ENCODE data around the gene PEPD. TPM values are rescaled to one million over a fixed set of nuclear protein-coding genes. Genes with fewer than 3 reads are reported as not detected.
"Not testable (repeated sequence)": the region's sequence is repeated elsewhere in the genome, so short reads cannot be mapped to it uniquely, and the experiment has no call there.

Gene PEPD
- 10 to 100 TPM; 74.0 to 89.9 TPM for total RNA-seq

- DNase-seq (ENCODE audit: low spot score) = peak; percentile 85
- intact Hi-C loops (cut with DNase I) = no loop called here
- H3K27ac ChIP-seq = no peak within 1 kb of the TSS
- no peaks in the 10 kb centered on the region for H3K4me1 ChIP-seq (replicated peaks)
- H3K4me3 ChIP-seq = peak within 1 kb of the TSS; percentile 56 to 75
- TF ChIP-seq CTCF (IDR thresholded peaks at IDR 0.05) (no peak), POLR2A (IDR thresholded peaks at IDR 0.05) (peak; percentile 43), POLR2AphosphoS5 (IDR thresholded peaks at IDR 0.05) (peak; percentile 85)
- no peaks in the 10 kb centered on the region for H3K27me3 ChIP-seq (replicated peaks; ENCODE audit: insufficient read depth)
- no peaks in the 10 kb centered on the region for H3K36me3 ChIP-seq
- 6% methylated on average over 56 of the region's 69 CpGs for WGBS
- no peaks in the 10 kb centered on the region for H3K9me3 ChIP-seq
These were observed at the start of gene PEPD for GRCh38 chr19:33521480-33522370. Gene PEPD (minus strand): TSS chr19:33521791. CDS start chr19:33521760, 31 bp downstream.

GRCh38 chr19:33569821-33570220 is 48.2 kb upstream of the PEPD start:
- intact Hi-C loops (cut with DNase I) = no loop called here
- Histone ChIP-seq H3K27ac (no peak overlapping the region), H3K4me3 (no peak overlapping the region), H3K9me3 (no peaks in the 10 kb centered on the region), H3K4me1 (replicated peaks) (no peaks in the 10 kb centered on the region), H3K27me3 (replicated peaks; ENCODE audit: insufficient read depth) (peaks cover 3% of the 10 kb centered on the region), H3K36me3 (no peaks in the 10 kb centered on the region)
- no peak for DNase-seq (ENCODE audit: low spot score)
- TF ChIP-seq POLR2A (IDR thresholded peaks at IDR 0.05) = no peak
- WGBS = 30% methylated on average over 5 of the region's 5 CpGs

- Histone ChIP-seq H3K4me3 (no peak overlapping the region), H3K9me3 (no peaks in the 10 kb centered on the region), H3K4me1 (replicated peaks) (no peaks in the 10 kb centered on the region), H3K36me3 (no peaks in the 10 kb centered on the region), H3K27me3 (replicated peaks; ENCODE audit: insufficient read depth) (peaks cover 3% of the 10 kb centered on the region), H3K27ac (no peak overlapping the region)
- TF ChIP-seq POLR2AphosphoS5 (IDR thresholded peaks at IDR 0.05) = no peak
- TF ChIP-seq CTCF (IDR thresholded peaks at IDR 0.05) = no peak
- TF ChIP-seq POLR2A (IDR thresholded peaks at IDR 0.05) = no peak
- DNase-seq (ENCODE audit: low spot score) = no peak
- intact Hi-C loops (cut with DNase I) = no loop called here
- WGBS = 56% methylated on average over 2 of the region's 2 CpGs
These were observed 47.1 kb upstream of the PEPD start for GRCh38 chr19:33568706-33569105.

- no peak for DNase-seq (ENCODE audit: low spot score)
- WGBS = 73% methylated on average over 6 of the region's 6 CpGs
- Histone ChIP-seq H3K27me3 (replicated peaks; ENCODE audit: insufficient read depth) (peaks cover 3% of the 10 kb centered on the region), H3K4me1 (replicated peaks) (no peaks in the 10 kb centered on the region), H3K4me3 (no peak overlapping the region), H3K27ac (no peak overlapping the region), H3K9me3 (no peaks in the 10 kb centered on the region), H3K36me3 (no peaks in the 10 kb centered on the region)
- intact Hi-C loops (cut with DNase I) = no loop called here
- TF ChIP-seq POLR2A (IDR thresholded peaks at IDR 0.05) = no peak
- TF ChIP-seq CTCF (IDR thresholded peaks at IDR 0.05) = no peak
- no peak for TF ChIP-seq POLR2AphosphoS5 (IDR thresholded peaks at IDR 0.05)
These were observed 43.3 kb upstream of the PEPD start for GRCh38 chr19:33564836-33565338.

GRCh38 chr19:33562636-33563035 is 41.0 kb upstream of the PEPD start:
- TF ChIP-seq POLR2AphosphoS5 (IDR thresholded peaks at IDR 0.05) (no peak), CTCF (IDR thresholded peaks at IDR 0.05) (no peak), POLR2A (IDR thresholded peaks at IDR 0.05) (no peak)
- H3K9me3 ChIP-seq = no peaks in the 10 kb centered on the region
- no peaks in the 10 kb centered on the region for H3K4me1 ChIP-seq (replicated peaks)
- no peak overlapping the region for H3K27ac ChIP-seq
- 70% methylated on average over 7 of the region's 7 CpGs for WGBS
- no peak overlapping the region for H3K4me3 ChIP-seq
- H3K27me3 ChIP-seq (replicated peaks; ENCODE audit: insufficient read depth) = peaks cover 3% of the 10 kb centered on the region
- intact Hi-C loops (cut with DNase I) = no loop called here
- no peaks in the 10 kb centered on the region for H3K36me3 ChIP-seq
- no peak for DNase-seq (ENCODE audit: low spot score)

- H3K9me3 ChIP-seq; DNase-seq (ENCODE audit: low spot score); H3K36me3 ChIP-seq; H3K27ac ChIP-seq; H3K27me3 ChIP-seq (replicated peaks; ENCODE audit: insufficient read depth); intact Hi-C loops (cut with DNase I); H3K4me1 ChIP-seq (replicated peaks); H3K4me3 ChIP-seq: not testable (repeated sequence)
- WGBS = 81% methylated on average over 5 of the region's 5 CpGs
These were observed 40.1 kb upstream of the PEPD start for GRCh38 chr19:33561666-33562065.
